Measurements from ENCODE around the gene PADI3. TPM values are rescaled to one million over a fixed set of nuclear protein-coding genes. Genes with fewer than 3 reads are reported as not detected.

PADI3 gene
- total RNA-seq, 1 donor from 2014 or later: not detected

DNA sequence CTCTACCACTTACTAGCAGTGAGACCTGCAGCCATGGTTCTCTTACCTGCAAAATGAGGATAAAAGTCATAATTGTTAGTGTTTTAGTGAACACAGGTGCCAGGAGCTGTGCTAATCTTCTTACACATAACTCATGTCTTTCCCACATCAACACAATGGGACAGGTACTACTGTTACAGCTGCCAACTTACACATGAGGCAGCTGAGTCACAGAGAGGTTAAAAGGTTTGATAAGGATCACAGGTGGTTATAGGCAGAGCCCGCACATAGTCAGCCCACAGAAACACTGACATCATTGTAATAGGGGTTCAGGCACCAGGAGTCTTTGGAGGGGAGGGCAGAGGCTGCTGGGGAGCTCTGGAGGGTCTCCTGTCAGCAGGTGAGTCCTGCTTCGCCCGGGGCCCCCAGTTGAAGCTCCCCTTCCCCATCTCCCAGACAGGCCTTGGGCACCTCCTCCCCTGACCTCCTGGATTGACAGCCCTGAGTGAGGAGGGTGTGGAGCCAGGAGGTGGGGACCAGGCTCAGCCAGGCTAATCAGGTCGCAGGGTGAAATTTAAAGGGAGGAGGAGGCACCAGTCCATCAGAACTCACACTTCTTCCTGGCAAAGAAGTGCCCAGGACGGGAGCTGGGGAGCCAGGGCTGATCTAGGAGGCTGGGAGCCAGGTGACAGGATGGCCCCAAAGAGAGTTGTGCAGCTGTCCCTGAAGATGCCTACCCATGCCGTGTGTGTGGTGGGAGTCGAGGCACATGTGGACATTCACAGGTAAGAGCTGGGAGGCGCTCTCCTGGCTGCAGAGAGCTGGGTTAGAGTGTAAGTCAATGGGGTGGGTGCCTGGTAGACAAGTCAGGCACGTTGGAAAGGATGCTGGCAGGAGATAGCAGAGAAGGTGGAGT lies 44.1 kb upstream of the PADI3 start, which contains the start of gene PADI1:
Gene PADI1, plus strand, starts transcription at position 583 of the 895 bp plus-strand sequence. Its CDS starts 90 bp downstream, at position 673.
- Mint-ChIP-seq H3K27me3 (ENCODE audit: low read depth) (no peaks in the 10 kb centered on the region), H3K36me3 (ENCODE audit: low read depth) (no peaks in the 10 kb centered on the region), H3K4me1 (ENCODE audit: low read depth) (peaks cover 51% of the 10 kb centered on the region), H3K9me3 (ENCODE audit: low read depth) (no peaks in the 10 kb centered on the region), H3K4me3 (ENCODE audit: unreplicated experiment) (no peak within 1 kb of the TSS), H3K27ac (ENCODE audit: unreplicated experiment) (no peak within 1 kb of the TSS)
- DNase-seq (ENCODE audit: low spot score): peak; percentile 49
- TF ChIP-seq, protein P1, sequence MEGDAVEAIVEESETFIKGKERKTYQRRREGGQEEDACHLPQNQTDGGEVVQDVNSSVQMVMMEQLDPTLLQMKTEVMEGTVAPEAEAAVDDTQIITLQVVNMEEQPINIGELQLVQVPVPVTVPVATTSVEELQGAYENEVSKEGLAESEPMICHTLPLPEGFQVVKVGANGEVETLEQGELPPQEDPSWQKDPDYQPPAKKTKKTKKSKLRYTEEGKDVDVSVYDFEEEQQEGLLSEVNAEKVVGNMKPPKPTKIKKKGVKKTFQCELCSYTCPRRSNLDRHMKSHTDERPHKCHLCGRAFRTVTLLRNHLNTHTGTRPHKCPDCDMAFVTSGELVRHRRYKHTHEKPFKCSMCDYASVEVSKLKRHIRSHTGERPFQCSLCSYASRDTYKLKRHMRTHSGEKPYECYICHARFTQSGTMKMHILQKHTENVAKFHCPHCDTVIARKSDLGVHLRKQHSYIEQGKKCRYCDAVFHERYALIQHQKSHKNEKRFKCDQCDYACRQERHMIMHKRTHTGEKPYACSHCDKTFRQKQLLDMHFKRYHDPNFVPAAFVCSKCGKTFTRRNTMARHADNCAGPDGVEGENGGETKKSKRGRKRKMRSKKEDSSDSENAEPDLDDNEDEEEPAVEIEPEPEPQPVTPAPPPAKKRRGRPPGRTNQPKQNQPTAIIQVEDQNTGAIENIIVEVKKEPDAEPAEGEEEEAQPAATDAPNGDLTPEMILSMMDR (IDR thresholded peaks at IDR 0.05): no peak

DNA sequence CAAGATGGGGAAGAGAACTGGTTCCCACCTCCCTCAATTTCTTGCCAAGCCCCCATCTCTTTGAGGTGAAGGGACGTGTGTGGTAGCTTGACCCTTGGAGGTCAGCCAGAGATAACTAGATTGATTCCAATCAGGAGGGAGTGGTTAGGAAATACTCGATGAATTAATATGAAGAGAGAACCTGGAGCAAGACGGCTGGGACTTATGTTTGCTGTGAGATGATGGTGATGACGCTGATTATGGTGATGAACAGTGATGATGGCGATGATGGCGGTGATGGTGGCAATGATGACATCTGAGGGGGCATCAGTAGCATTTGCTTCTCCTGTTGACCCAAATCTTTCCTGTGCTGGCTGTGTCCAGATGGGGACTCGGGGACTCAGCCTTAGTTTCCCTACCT lies 43.2 kb upstream of the PADI3 start:
- H3K27ac Mint-ChIP-seq (ENCODE audit: unreplicated experiment): no peak overlapping the region

DNA sequence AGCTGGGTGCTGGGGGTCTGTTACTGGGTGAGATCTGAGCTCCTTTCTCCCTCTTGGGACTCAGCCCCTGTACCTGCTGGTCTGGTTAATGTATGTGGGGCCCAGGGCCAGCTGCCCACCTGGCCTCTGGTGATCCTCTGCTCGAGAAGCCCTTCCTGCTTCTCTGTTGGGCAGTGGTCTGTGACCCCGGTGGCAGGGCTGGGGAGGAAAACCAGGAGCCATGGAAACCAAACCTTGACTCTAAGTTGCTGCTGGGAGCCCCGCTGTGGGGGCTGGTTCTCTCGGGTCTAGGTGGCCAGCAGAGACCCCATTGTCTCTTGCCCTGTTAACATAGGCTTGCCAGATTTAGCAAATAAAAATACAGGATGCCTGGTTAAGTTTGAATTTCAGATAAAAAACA lies 42.7 kb upstream of the PADI3 start:
- H3K27me3 Mint-ChIP-seq (ENCODE audit: low read depth): no peaks in the 10 kb centered on the region
- H3K4me1 Mint-ChIP-seq (ENCODE audit: low read depth): peaks cover 49% of the 10 kb centered on the region
- no peak for DNase-seq (ENCODE audit: low spot score)
- no peaks in the 10 kb centered on the region for H3K36me3 Mint-ChIP-seq (ENCODE audit: low read depth)
- TF ChIP-seq, protein P1 (IDR thresholded peaks at IDR 0.05): no peak
- H3K27ac Mint-ChIP-seq (ENCODE audit: unreplicated experiment): no peak overlapping the region
- no peak overlapping the region for H3K4me3 Mint-ChIP-seq (ENCODE audit: unreplicated experiment)
- H3K9me3 Mint-ChIP-seq (ENCODE audit: low read depth): no peaks in the 10 kb centered on the region

More for the DNA sequence above, 43.2 kb upstream of the PADI3 start:
- TF ChIP-seq, protein P1 (IDR thresholded peaks at IDR 0.05): no peak
- H3K4me3 Mint-ChIP-seq (ENCODE audit: unreplicated experiment): no peak overlapping the region
- peaks cover 49% of the 10 kb centered on the region for H3K4me1 Mint-ChIP-seq (ENCODE audit: low read depth)
- no peak for DNase-seq (ENCODE audit: low spot score)
- no peaks in the 10 kb centered on the region for H3K27me3 Mint-ChIP-seq (ENCODE audit: low read depth)
- H3K9me3 Mint-ChIP-seq (ENCODE audit: low read depth): no peaks in the 10 kb centered on the region
- H3K36me3 Mint-ChIP-seq (ENCODE audit: low read depth): no peaks in the 10 kb centered on the region

DNA sequence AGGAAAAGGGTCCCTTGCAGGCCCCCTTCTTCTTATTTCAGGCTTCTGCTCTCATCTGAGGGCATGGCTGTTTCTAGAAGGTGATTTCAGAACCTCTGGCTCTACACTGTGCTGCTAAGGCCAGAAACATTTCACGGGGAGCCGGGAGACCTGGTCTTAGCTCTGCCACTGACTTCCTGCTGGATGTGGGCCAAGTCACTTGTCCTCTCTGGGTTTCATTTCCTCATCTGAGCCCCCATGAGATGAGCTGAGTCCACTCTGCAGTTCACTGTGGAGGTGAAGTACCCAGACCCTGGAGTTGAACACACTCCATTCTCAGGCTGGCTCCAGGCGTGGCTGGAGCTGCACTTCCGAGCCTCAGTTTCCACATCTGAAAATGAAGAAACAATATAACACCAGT lies 41.9 kb upstream of the PADI3 start:
- Mint-ChIP-seq H3K27ac (ENCODE audit: unreplicated experiment) (no peak overlapping the region), H3K36me3 (ENCODE audit: low read depth) (no peaks in the 10 kb centered on the region), H3K9me3 (ENCODE audit: low read depth) (no peaks in the 10 kb centered on the region), H3K4me3 (ENCODE audit: unreplicated experiment) (no peak overlapping the region), H3K4me1 (ENCODE audit: low read depth) (peaks cover 49% of the 10 kb centered on the region), H3K27me3 (ENCODE audit: low read depth) (no peaks in the 10 kb centered on the region)
- no peak for DNase-seq (ENCODE audit: low spot score)
- TF ChIP-seq, protein P1 (IDR thresholded peaks at IDR 0.05): no peak

DNA sequence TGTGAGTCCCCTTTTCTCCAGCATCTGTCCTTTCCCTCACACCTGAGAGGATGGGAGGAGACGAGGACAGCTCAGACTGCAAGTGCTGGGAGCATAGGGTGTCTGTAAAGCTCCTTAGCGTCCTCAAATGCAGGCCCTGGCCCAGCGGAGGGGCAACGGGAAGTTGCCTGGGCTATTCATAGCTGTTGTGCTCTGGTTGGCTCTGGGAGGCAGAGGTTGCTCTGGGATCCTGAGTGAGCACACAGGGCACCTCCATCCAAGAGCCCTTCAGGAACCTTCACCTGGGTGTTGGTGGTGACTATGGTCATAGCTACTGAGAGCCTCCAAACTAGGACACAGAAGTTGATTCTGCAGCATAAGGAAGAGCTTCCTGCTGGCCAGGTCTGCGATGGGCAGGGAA lies 41.4 kb upstream of the PADI3 start:
- peaks cover 54% of the 10 kb centered on the region for H3K4me1 Mint-ChIP-seq (ENCODE audit: low read depth)
- no peaks in the 10 kb centered on the region for H3K27me3 Mint-ChIP-seq (ENCODE audit: low read depth)
- DNase-seq (ENCODE audit: low spot score): no peak
- no peak overlapping the region for H3K4me3 Mint-ChIP-seq (ENCODE audit: unreplicated experiment)
- TF ChIP-seq, protein P1 (IDR thresholded peaks at IDR 0.05): no peak
- H3K27ac Mint-ChIP-seq (ENCODE audit: unreplicated experiment): peak overlapping the region; percentile 76
- H3K36me3 Mint-ChIP-seq (ENCODE audit: low read depth): no peaks in the 10 kb centered on the region
- no peaks in the 10 kb centered on the region for H3K9me3 Mint-ChIP-seq (ENCODE audit: low read depth)

All from chondrocyte (in vitro differentiated cells).